GM19043 (cell line): Measurements from ENCODE around the gene KLK4.
"Not testable (repeated sequence)": the region's sequence is repeated elsewhere in the genome, so short reads cannot be mapped to it uniquely, and the experiment has no call there.

Experiments used
- ATAC-seq: cut with Tn5 transposase; IDR thresholded peaks from one replicate; pipeline ENCODE4 v1.9.1; 2021; ENCODE audit warnings: low read depth; ENCODE audit not compliant: unreplicated experiment

KLK4 gene

DNA sequence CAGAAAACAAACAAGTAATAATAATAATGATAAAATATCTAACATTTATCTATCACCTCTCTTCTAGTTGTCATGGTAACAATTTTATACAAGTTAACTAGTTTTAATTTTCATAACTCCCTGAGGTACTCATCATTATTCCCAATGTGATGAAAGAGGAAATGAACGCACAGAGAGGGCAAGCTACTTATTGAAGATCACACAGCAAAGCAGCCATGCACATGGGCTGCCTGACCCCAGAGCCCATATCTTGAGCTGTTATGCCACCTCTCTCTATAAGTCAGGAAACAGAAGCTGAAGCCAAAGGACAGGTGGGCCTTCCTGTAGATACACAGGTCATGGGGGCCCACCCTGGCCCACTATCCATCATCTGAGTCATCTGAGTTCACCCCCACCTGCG is 4.9 kb upstream of the KLK4 start:
- no peak for ATAC-seq

DNA sequence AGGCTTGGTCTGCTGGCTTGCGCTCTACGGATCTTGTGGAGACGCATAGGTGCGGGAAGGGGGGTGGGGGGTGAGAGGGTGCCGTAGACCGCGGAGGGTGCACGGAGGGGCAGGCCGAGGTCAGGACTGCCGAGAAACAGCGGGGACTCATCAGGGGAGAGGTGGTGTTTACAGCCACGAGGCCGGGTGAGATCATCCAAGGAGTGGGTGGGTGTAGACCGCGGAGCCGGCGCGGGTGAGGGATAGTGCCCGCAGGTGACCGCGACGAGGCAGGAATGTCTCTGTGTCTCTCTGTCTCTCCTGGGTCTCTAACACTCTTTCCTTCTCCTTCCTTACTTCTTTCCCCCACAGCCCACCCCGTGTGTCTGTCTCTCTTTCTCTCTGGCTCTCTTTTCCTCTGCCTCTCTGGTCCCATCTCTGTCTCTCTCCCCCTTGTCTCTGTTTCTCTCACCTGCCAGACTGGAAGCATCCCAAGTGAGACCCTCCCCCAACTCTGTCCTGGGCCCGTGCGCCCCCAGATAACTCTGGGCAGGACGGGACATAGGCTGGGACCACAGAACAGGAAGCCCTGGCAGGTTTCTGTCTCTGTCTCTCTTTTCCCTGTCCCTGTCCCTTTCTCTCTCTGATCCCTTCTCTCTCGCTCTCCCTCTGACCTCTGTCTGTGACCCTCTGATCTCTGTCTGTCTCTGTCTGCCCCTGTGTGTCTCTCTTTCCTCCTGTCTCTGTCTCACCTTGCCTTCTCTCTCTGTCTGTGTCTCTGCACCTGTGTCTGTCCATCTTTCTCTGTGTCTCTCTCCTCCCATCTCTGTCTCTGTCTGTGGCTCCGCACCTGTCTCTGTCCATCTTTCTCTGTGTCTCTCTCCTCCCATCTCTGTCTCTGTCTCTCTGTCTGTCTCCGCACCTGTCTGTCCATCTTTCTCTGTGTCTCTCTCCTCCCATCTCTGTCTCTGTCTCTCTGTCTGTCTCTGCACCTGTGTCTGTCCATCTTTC is 1.8 kb upstream of the KLK4 start:
- ATAC-seq: no peak

DNA sequence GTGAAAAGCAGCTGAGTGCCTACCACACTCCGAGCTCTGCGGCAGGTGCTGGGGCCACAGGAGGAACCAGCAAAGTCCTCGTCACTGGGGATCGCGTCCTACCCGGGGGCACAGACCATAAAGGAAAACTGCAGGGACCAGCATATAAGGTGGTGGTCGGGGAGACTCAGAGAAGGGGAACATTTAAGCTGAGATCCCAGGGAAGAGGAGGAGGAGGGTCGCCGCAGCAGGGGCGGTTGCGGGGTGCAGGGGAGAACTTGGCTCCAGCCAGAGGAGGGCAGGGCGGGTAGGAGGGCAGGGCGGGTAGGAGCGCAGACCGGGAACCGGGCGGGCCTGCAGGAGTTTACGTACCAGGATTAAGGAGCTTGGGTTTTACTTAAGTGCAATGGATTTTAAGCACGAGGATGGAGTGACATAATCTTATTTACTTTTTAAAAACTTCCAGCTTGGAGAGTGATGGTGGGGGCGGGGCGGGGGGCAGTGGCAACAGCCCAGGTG is 956 bp upstream of the KLK4 start:
- no peak for ATAC-seq

DNA sequence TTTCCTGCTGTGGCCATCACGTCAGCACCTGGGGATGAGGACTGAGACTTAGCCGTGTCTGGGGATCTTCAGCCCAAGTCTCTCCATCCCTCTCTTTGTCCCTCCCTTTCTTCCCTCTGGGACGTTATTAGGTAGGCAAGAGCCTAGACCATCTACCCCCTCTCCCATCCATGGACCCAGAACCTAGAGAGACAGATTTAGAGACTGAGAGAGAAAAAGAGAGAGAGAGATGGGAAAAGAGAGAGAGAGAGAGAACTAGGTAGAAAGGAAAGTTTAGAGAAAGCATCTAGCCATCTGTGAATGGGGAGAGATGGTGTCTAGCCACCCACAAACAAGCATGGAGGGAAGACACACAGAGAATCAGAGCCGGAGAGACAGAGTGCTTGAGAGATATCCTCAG is 473 bp downstream of the KLK4 start:
- ATAC-seq: no peak

DNA sequence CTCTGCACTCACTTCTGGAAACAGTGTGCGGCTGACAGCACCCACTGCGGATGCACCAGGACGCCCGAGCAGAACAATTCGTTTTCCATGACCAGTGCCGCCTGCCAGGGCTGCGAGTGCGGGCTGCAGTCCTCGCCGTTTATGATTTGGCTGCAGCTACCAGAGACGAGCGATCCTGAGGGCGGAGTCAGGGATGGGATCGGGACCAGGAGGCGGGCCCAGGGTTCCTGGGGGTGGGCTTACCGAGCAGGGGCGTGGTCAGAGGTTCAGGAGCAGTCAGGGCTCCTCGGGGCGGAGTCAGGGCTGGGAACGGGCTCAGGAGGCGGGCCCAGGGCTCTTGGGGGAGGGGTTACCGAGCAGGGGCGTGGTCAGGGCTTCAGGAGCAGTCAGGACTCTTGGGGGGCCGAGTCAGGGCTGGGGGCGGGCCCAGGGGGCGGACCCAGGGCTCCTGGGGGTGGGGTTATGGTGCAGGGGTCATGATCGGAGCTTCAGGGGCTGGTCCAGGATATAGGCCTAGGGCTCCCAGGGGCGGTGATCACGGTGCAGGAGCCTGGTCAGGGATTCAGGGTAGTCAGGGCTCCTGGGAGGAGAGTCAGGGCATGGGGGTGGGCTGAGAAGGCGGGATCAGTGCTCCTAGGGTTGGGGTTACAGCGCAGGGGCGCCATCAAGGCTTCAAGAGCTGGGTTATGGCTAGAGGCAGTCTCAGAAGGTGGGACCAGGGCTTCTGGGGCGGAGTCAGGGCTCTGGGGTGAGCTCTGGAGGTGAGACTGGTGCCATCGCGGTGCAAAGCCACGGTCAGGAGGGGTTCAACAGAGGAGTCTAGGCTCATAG is 1.7 kb downstream of the KLK4 start:
- ATAC-seq: no peak

DNA sequence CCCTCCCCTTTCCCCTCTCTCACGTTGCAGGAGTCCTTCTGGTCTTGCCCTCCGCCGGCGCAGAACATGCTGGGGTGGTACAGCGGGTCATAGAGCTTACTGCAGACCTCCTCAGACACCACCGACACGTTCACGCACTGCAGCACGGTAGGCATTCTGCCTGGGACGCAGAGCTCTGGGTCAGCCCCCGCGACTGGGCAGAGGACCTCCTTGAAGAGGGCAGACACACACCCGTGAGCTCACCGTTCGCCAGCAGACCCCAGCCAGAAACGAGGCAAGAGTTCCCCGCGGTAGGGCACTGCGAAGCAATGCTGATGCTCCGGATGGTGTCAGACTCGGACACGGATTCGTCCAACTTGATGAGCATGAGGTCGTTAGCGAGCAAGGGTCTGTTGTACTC is 2.9 kb downstream of the KLK4 start:
- ATAC-seq: no peak

DNA sequence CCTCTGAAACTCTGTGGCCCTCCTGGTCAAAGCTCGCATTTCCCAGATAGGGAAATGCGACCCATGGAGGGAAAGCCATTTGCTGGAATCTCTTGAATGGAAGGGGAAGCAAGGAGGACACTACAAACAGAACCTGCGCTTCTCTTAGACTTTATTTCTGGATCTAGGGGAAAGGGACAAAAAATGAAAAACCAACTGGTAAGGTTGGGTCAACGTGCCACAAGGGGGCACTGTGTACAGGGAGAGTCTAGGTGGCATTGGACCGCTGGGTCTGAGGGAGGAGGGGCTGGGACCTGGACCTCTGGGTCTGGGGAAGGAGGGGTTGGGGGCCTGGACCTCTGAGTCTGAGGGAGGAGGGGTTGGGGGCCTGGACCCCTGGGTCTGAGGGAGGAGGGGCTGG is 5.0 kb downstream of the KLK4 start:
- ATAC-seq: no peak

DNA sequence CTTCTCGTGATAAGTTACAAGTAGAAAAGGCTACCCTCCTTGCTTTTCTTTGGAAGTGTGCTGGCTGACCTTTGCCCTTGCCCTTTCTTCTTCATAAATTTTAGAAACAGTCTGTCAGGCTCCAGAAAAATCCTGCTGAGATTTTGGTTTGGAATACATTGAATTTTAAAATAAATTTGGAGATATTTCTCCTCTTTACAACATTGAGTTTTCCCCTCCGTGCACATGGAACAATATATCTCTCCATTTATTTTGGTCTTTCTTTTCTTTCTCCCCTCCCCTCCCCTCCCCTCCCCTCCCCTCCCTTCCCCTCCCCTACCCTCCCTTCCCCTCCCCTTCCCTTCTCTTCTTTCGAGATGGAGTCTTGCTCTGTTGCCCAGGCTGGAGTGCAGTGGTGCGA is 8.6 kb downstream of the KLK4 start:
- ATAC-seq: no peak

DNA sequence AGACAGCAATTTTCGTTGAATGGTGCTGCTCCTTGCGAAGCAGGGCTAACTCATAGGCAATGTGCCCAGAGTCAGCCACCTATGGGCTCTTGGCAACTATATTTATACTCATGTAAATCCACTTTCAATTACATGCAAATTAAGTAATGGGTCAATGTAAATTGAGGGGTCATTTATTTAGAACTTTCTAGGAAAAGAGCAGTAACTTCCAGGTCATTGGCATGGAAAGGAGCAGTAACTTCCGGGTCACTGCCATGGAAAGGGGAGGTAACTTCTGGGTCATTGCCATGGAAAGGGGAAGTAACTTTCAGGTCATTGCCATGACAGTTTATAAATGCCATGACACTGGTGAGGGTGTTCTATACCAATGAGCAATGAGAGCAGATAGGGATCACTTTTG is 11.6 kb downstream of the KLK4 start:
- ATAC-seq: no peak

DNA sequence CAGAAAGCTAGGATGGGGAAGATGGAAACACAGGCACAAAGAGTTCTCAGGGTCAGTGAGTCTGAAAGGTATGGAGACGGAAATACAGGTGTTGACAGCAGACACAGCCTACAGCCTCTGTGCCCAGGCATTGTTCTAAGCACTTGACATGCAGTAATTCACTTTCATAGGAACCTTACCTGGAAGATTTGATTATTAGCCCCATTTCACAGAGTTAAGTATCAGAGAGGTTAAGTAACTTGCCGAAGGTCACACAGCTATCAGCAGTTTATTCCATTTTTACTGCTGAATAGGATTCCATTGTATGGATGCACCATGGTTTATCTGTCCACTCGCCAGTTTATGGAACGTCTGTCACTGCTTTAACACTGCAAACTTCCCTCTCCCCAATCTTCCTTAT is 13.2 kb downstream of the KLK4 start:
- no peak for ATAC-seq

DNA sequence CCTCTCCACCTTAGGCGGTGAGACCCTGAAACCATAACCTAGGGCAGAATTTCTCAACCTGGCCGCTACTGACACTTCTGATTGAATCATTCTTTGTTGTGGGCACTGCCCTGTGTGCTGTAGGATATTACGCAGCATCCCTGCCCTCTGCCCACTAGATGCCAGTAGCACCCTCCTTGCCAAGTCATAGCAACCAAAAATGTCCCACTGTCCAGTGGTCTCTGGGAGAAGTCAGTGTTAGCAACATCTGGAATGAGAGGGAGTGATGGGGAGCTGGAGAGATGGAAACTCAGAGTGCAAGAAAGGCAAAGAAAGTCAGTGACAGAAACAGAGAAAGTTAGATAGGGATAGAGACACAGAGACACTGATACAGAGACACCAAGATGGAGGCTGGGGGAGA is 13.6 kb downstream of the KLK4 start:
- ATAC-seq: no peak

DNA sequence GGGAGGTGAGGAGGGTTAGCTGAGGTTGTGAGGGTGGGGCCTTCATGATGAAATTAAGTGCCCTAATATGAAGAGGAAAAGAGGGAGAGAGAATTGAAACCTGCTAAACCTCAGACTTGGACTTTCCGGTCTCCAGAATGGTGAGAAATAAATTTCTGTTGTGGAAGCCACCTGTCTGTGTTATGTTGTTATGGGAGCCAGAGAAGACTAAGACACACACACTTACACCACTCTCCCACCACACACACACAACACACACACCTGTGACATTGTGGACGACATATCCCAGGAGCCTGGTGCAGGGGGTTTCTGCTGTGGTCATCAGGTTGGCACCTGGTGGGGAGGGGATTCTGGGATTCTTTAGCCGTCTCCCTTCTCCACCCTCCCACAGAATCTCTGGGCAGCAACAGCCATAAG is 14.0 kb downstream of the KLK4 start:
- no peak for ATAC-seq

DNA sequence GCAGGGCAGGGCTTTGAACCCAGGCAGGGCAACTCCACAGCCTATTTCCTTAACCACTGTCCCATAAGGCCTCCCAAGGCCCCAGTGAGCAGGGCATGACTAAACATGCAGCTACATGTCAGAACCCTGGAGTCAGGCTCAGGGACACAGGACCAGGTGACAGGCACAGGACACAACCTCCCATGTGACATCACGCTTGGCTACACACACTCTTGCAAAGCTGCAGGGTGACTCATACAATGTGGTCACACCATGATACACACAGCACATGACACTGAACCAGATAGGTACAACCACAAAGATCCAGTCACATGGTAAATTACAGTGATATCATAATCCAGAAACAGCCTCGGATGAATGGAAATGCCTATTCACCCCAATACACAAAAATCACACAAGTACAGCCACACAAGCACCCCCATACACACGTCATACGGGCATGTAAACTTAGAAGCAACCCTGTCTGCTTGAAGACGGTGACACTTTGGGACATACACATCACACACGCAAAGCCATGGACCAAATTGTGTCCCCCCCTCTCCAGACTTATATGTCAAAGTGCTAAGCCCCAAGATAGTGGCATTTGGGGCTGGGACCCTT is 14.5 kb downstream of the KLK4 start:
- ATAC-seq: peak; percentile 96

DNA sequence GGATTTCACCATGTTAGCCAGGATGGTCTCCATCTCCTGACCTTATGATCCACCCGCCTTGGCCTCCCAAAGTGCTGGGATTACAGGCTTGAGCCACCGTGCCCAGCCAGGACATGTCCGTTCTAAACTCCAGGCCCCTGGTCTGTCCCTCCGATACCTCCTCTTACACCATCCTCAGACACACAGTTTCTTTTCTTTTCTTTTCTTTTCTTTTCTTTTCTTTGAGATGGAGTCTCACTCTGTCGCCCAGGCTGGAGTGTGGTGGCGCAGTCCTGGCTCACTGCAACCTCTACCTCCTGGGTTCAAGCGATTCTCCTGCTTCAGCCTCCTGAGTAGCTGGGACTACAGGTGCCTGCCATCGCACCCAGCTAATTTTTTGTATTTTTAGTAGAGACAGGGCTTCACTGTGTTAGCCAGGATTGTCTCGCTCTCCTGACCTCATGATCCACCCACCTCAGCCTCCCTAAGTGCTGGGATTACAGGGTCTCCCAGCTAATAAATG is 15.1 kb downstream of the KLK4 start:
- not testable (repeated sequence) for ATAC-seq

DNA sequence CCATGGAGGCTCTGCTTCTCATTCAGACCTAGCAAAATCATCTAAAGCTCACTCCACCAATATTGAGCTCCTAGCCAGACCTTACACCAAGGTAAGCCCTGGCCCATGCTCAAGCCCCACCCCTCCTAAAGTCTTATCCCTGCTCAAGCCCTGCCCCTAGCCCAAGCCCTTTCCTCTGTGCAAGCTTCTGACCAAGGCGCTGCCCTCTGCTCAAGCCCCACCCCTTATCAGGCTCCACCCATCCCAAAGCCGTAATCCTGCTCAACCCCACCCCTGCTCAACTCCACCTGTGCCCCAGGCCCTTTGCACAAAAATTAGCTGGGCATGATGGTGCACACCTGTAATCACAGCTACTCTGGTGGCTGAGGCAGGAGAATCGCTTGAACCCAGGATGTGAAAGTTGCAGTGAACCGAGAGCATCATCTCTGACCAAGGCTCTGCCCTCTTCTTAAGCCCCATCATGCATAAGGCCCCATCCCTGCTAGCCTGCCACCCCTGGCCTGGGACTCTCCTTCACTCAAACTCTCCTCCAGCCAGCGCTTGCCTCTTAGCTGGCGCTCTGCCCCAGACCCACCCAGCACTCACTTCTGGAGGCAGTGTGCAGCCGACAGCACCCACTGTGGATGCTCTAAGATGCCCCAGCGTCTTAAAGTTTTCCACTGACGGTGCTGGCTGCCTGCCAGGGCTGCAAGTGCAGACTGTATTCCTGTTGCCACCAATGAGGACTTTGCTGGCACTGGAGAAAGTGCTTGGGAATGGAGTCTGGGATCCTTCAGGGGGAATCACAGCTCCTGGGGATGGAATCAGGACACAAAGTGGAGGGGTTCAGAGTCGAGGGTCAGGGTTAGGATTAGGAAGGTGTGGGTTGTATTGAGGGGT is 16.5 kb downstream of the KLK4 start:
- no peak for ATAC-seq

DNA sequence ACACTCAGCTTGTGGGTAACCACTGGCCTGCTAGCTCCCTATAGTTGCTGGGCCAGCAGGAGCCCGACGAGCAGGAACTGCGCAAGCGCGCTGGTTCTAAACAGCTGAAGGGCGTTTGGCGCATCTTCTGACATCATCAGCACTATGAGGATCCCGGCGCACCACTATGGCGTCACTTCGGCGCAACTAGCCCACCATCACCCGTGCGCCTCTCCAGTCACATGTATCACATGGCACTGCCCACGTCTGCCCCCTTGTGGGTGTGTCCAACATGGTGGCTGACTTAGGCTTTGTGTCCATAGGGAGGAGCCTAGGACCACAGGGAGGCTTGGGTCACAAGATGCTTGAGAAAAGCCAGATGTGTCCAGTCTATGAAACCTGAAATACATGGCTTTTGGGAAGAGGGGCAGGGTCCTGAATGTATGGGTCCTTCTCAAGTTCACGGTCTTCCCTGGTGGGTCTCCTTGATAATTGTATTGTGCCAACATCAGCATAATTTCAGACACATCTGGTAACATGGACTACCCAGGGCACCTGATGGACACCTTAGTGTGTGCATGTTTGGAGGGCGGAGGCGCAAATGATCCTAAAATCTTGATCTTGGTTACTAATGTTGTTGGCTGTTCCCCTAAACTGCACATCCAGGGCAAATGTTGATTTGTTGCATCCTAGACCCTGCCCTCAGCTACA is 18.0 kb downstream of the KLK4 start:
- no peak for ATAC-seq

DNA sequence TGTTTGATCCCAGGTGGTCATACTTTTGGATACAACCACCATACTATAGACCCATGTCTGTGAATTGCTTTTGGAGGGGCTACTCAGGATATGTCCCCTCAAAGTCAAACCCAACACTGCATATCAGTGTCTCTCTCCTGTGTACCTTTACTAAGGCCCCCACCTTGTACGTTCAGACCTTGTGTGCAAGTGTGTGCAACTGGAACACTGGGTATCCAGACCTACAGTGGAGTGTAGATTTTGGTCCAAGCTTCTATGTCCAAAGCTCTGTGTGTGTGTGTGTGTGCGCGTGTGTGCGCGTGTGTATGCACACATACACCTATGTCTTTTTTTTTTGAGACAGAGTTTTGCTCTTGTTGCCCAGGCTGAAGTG is 20.0 kb downstream of the KLK4 start:
- ATAC-seq: no peak

DNA sequence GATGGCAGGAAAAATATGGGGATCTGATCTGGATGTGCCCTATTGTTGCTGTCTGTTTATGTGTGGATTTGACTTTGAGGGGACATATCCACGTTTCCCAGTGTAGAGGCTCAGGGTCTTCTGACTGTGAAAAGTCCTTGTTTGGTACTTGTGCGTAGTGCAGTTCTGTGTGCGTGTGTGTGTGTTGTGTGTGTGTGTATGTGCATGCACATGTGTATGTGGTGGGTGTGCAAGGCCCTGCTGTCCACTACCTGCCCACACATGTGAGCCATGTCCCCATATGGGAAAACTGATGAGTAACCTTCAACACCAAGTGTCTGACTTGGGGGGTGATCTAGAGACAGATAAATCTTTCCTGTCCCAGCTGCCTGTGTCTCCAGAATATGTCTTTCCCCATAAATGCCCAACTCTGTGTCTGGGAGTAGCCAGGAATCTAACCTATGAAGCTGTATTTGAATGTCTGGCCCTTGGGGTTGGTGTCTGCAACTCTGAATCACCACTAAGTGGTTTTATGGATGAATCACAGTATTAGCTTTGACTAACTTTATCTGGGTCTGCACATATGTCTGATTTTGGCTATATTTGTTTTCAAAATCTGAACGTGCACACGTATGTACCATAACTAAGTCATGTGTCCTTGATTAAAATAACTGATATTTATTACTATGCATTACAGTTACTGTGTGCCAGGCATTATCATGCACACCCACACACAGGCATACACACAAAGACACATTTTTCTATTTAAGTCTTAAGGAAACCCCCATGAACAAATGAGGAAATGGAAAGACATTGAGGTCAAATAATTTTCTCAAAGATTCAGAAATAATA is 20.6 kb downstream of the KLK4 start:
- ATAC-seq: no peak

DNA sequence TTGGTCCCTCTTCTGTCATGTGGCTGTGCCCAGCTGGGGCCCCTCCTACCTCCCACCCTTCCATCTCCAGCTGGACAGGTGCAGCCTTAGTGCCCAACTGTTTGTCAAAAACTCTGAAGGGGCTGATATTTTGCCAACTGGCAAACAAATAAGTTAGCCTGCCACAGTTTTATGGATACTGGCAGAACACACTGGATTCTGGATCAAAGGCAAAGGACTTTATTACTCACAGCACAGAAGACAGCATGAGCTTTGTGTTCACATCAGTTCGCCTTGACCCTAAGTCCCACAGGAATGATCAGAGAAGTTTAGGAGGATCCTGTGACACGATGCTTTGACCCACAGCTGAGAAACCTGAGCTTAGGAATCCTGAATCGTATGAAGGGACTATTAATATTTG is 21.6 kb downstream of the KLK4 start:
- no peak for ATAC-seq
